Erythroblast (primary cell): ENCODE data around the gene NPTX1.

Experiments
- GATA1 ChIP-seq: IDR thresholded peaks from 2 replicates; pipeline ENCODE4 v1.6.1; 2011; ENCODE audit warnings: low read depth, mild to moderate bottlenecking, control low read depth, low read length, moderate library complexity
- POLR2A ChIP-seq: IDR thresholded peaks from 2 replicates; pipeline ENCODE4 v1.6.1; 2011; ENCODE audit warnings: mild to moderate bottlenecking, low read length

GRCh38 chr17:80464486-80464885 lies 11.9 kb downstream of the NPTX1 start:
- no peak for TF ChIP-seq GATA1
- TF ChIP-seq POLR2A, result no peak
